Ovary (tissue), 9 donors: Measurements from ENCODE around the gene HOXA13. TPM values are rescaled to one million over a fixed set of nuclear protein-coding genes. Genes with fewer than 3 reads are reported as not detected.

Source experiments
- DNase-seq, 5 donors: peaks; one replicate each; pipeline ENCODE4 v3.0.0-alpha.2; 2019 to 2020
- H3K27ac ChIP-seq, 2 donors: fragments of 200-600 bp; one replicate each; pipeline versions ENCODE4 v1.5.1 to v1.8.0; 2019 to 2022
- H3K27me3 ChIP-seq: fragments of 200-600 bp; one replicate; pipeline ENCODE4 v1.8.0; 2022
- H3K36me3 ChIP-seq: fragments of 200-600 bp; sonication (generic); one replicate; pipeline ENCODE4 v1.5.1; 2019
- H3K4me1 ChIP-seq: one replicate; pipeline ENCODE4 v1.8.1; 2013; ENCODE audit warnings: mild to moderate bottlenecking, moderate library complexity; ENCODE audit not compliant: insufficient read depth
- H3K4me3 ChIP-seq: fragments of 200-600 bp; sonication (generic); one replicate; pipeline ENCODE4 v1.5.1; 2017
- H3K9me3 ChIP-seq, 2 donors: fragments of 200-600 bp in 1 of 2; sonication (generic) in 1 of 2; one replicate each; pipeline versions ENCODE4 v1.5.1 to v1.8.1; 2013 to 2019; ENCODE audit warnings: mild to moderate bottlenecking in 1 of 2, moderate library complexity in 1 of 2
- EP300 ChIP-seq: sonication (generic); formaldehyde crosslinking; IDR thresholded peaks from one replicate; pipeline ENCODE4 v1.6.1; 2017; ENCODE audit warnings: antibody characterized with exemption
- POLR2A ChIP-seq: fragments of 450-650 bp; IDR thresholded peaks from one replicate; pipeline ENCODE4 v1.6.1; 2017; ENCODE audit warnings: antibody characterized with exemption, mild to moderate bottlenecking, moderate library complexity
- WGBS, 3 donors: extraction: QIAGEN DNeasy Blood & Tissue Kit in 1 of 3; methylation state at CpG; one replicate each; pipeline versions ENCODE4 v1.1.5 to v1.1.7; 2013 to 2017; 5-methylcytosine and 5-hydroxymethylcytosine counted together
- intact Hi-C, 4 donors: fragments of 100-400 bp; cut with DNase I; formaldehyde crosslinking; loops; one replicate each; pipeline versions ENCODE4 v1.11.0 to v1.15.1; 2022 to 2023
- polyA plus RNA-seq, 2 donors: library from polyadenylated mRNA; stranded (reverse); fragments of 200-250 nt in 1 of 2; fragments of 350-450 nt in 1 of 2; fragmentation: Illumina TruSeq in 1 of 2; extraction: RNeasy Lipid Tissue Mini Kit (QIAGEN cat#74804) in 1 of 2; gene quantifications; one replicate each; pipeline ENCODE4 v1.2.3, GENCODE V29; 2013 to 2014
- total RNA-seq, 7 donors: library from RNA; depleted of rRNA in 2 of 7; stranded (reverse); fragments of >200 nt in 2 of 7; fragmentation: NEBNext Ultra II Directional in 3 of 7; extraction: Animal tissue kit (Norgen Biotek cat#: 25700) in 3 of 7; gene quantifications; one replicate each; pipeline versions ENCODE4 v1.1.0 to v1.2.4, GENCODE V29; 2016 to 2023
- TF ChIP-seq, protein P1 (sequence below), 3 donors: fragments of 450-650 bp in 2 of 3; fragments of 200-600 bp in 1 of 3; IDR thresholded peaks; one replicate each; pipeline versions ENCODE4 v1.5.1 to v1.8.0; 2016 to 2022; ENCODE audit warnings: antibody characterized with exemption in 3 of 3, mild to moderate bottlenecking in 1 of 3
- donor health status: DM: no; HTN: no; CAD: no; lungs with moderate emphysema.
- donor health status: DM: no; HTN: no; CAD: no.
- donor health status: Bipolar disorder and iron deficiency.
- donor health status: DM: yes; HTN: yes; CAD: no.
- donor health status: DM: no; HTN: no; CAD: no.
- donor health status: DM: yes; HTN: yes; CAD: no.

The HOXA13 gene
- total and polyA plus RNA-seq, 9 donors, result 0.07 TPM; not detected in 8

DNA sequence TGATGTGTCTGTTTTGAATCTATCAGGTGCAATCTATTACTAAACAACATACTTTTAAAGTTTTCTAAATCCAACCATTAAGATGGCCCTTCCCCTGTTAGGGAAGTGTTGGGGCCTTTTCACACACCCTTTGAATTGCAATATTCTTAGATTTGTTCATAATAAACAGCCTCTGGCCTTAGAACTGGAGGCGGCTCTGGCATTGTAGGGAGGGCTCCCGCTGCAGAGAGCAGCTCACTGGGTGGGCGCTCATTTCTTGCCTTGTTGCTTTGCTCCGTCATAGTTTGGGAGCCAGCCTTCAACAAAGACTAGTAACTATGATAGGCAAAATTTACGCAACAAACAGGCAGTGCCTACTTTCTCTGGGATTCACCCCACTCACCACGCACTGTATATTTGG is 21.5 kb downstream of the HOXA13 start:
- DNase-seq, result peak in 1 of 5 donors; percentile 10
- Histone ChIP-seq H3K27ac (no peak overlapping the region), H3K4me3 (peak overlapping the region; percentile 53), H3K36me3 (no peaks in the 10 kb centered on the region), H3K27me3 (peaks cover 14% of the 10 kb centered on the region), H3K9me3 (no peaks in the 10 kb centered on the region), H3K4me1 (peaks cover 6% of the 10 kb centered on the region)
- TF ChIP-seq EP300, result no peak
- TF ChIP-seq, protein P1, sequence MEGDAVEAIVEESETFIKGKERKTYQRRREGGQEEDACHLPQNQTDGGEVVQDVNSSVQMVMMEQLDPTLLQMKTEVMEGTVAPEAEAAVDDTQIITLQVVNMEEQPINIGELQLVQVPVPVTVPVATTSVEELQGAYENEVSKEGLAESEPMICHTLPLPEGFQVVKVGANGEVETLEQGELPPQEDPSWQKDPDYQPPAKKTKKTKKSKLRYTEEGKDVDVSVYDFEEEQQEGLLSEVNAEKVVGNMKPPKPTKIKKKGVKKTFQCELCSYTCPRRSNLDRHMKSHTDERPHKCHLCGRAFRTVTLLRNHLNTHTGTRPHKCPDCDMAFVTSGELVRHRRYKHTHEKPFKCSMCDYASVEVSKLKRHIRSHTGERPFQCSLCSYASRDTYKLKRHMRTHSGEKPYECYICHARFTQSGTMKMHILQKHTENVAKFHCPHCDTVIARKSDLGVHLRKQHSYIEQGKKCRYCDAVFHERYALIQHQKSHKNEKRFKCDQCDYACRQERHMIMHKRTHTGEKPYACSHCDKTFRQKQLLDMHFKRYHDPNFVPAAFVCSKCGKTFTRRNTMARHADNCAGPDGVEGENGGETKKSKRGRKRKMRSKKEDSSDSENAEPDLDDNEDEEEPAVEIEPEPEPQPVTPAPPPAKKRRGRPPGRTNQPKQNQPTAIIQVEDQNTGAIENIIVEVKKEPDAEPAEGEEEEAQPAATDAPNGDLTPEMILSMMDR (IDR thresholded peaks at IDR 0.05), result no peak
- TF ChIP-seq POLR2A, result no peak
- intact Hi-C loops, result no loop called here
- 90 to 93% (median 91%) methylated on average over 6 of the region's 6 CpGs for WGBS, 3 donors

- Histone ChIP-seq H3K36me3 (no peaks in the 10 kb centered on the region), H3K9me3 (no peaks in the 10 kb centered on the region), H3K27ac (no peak overlapping the region), H3K27me3 (peaks cover 9% of the 10 kb centered on the region), H3K4me3 (peak overlapping the region; percentile 53), H3K4me1 (peaks cover 9% of the 10 kb centered on the region)
- TF ChIP-seq EP300 (no peak), POLR2A (no peak)
- TF ChIP-seq, protein P1 (IDR thresholded peaks at IDR 0.05), result no peak
- intact Hi-C loops, result no loop called here
- WGBS, 3 donors, result 81 to 91% (median 88%) methylated on average over 5 of the region's 5 CpGs
- no peak for DNase-seq
Observed at GRCh38 chr7:27177795-27178320, 22.0 kb downstream of the HOXA13 start.

DNA sequence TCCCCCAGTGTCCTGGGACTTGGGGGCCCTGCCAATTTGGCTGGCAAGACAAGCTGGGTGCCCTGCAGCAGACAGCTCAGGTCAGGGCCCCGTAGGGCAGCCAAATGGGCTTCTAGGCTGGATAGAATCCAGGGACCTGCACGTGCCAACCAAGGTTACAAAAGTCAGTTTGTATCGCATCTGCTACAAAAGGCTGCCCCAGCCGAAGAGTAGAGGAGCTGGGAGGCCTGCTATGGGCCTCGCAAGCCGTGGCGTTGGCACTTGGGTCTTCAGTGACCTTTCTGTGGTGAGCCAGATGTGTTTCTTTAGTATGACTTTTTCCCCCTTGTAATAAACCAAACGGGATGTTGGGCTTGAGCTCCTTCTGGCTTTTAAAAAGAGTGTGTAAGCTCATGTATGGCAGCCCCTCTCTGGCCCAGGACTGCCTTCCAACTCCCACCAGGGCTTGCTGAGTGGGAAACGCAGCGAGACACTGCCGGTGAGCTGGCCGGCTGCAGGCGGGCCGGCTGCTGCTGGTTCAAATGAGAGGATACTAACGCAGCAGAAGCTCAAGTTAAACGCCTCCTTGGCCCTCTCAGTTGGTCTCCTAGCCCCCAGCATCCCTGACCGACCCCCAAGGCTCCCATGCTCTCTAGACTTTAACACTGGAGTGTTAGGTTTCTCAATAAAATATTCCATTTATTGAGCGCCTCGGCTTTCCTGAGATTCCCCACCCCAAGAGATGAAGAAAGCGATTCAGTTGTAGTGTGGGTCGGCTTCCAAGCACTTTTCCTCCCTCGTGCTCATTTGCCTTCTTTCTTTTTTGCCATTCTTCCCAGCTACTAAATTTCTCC is 22.7 kb downstream of the HOXA13 start:
- intact Hi-C loops, result no loop called here
- peak in 2 of 5 donors; percentile 7 to 30 for DNase-seq
- no peaks in the 10 kb centered on the region for H3K36me3 ChIP-seq
- WGBS, 3 donors, result 81 to 86% (median 85%) methylated on average over 22 of the region's 22 CpGs
- H3K27ac ChIP-seq, result no peak overlapping the region
- H3K4me1 ChIP-seq, result peaks cover 14% of the 10 kb centered on the region
- TF ChIP-seq, protein P1 (IDR thresholded peaks at IDR 0.05), result no peak
- TF ChIP-seq EP300, result no peak
- no peak for TF ChIP-seq POLR2A
- no peaks in the 10 kb centered on the region for H3K9me3 ChIP-seq
- peak overlapping the region; percentile 53 for H3K4me3 ChIP-seq
- H3K27me3 ChIP-seq, result peaks cover 8% of the 10 kb centered on the region

- no peak overlapping the region for H3K27ac ChIP-seq
- WGBS, 3 donors, result 78 to 81% (median 80%) methylated on average over 3 of the region's 3 CpGs
- no peak for TF ChIP-seq EP300
- TF ChIP-seq POLR2A, result no peak
- TF ChIP-seq, protein P1 (IDR thresholded peaks at IDR 0.05), result no peak
- H3K4me3 ChIP-seq, result peak overlapping the region; percentile 53
- no peaks in the 10 kb centered on the region for H3K36me3 ChIP-seq
- DNase-seq, result peak in 1 of 5 donors; percentile 5
- peaks cover 14% of the 10 kb centered on the region for H3K4me1 ChIP-seq
- H3K9me3 ChIP-seq, result no peaks in the 10 kb centered on the region
- H3K27me3 ChIP-seq, result peaks cover 8% of the 10 kb centered on the region
- intact Hi-C loops, result no loop called here
Observed at GRCh38 chr7:27176524-27176845, 23.4 kb downstream of the HOXA13 start.
